Bronchial epithelial cell (primary cell): ENCODE data around the gene EEF1A2. TPM values are rescaled to one million over a fixed set of nuclear protein-coding genes. Genes with fewer than 3 reads are reported as not detected.

Source experiments
- DNase-seq: peaks from one replicate; pipeline ENCODE4 v3.0.0-alpha.2; 2010; ENCODE audit warnings: low read depth
- FAIRE-seq: peaks from 2 replicates; lab custom pipeline; 2011; peaks lifted over from hg19 to GRCh38; lab: Jason Lieb, UNC
- H3K27me3 ChIP-seq: 2 replicates; pipeline ENCODE4 v1.5.1; 2011; ENCODE audit warnings: low read length; ENCODE audit not compliant: control insufficient read depth, insufficient read depth
- H3K36me3 ChIP-seq: 2 replicates; pipeline ENCODE4 v1.5.1; 2011; ENCODE audit warnings: low read length; ENCODE audit not compliant: control insufficient read depth, insufficient read depth
- H3K4me3 ChIP-seq: 2 replicates; pipeline ENCODE4 v1.5.1; 2011; ENCODE audit warnings: mild to moderate bottlenecking, low read depth, low read length, control low read depth
- total RNA-seq: library from RNA; depleted of rRNA; stranded (reverse); fragments of >200 nt; gene quantifications from 2 replicates; pipeline ENCODE4 v1.2.1, GENCODE V29; 2014
- TF ChIP-seq, protein P1 (sequence below): IDR thresholded peaks from 2 replicates; pipeline ENCODE4 v1.5.1; 2011; ENCODE audit warnings: mild to moderate bottlenecking, moderate library complexity, low read length, control low read depth, inconsistent platforms; ENCODE audit not compliant: insufficient read depth, severe bottlenecking

Gene EEF1A2
- total RNA-seq, 1 donor from 2014 or later, result 1.1 TPM

DNA sequence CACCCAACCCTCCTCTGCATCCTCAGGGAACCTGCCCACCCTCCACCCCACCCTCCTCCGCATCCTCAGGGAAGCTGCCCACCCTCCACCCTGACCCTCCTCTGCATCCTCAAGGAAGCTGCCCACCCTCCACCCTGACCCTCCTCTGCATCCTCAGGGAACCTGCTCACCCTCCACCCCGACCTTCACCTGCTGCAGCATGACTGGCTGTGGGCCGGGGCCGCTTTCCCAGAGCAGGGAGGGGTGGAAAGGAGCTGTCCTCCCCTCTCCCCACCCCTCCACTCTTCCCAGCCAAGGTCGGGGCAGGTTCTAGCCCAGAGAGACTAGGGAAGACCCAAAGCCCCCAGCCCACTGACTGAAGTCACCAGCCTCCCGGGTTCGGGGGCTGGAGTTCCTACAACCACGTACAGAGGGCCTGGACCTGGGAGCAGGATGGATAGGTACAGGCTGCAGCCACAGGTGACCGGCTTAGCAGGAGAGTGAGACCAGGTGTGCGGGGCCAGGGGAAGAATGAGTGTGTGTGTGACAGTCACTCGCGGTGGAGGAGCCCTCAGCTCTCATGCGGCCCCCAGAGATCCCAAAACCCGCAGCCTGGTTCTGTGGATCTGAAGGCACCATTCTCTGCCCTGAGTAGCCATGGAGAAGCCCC lies 11.6 kb downstream of the EEF1A2 start:
- FAIRE-seq (no peak), DNase-seq (no peak)
- H3K4me3 ChIP-seq, result no peak overlapping the region
- peaks cover 2% of the 10 kb centered on the region for H3K27me3 ChIP-seq
- TF ChIP-seq, protein P1, sequence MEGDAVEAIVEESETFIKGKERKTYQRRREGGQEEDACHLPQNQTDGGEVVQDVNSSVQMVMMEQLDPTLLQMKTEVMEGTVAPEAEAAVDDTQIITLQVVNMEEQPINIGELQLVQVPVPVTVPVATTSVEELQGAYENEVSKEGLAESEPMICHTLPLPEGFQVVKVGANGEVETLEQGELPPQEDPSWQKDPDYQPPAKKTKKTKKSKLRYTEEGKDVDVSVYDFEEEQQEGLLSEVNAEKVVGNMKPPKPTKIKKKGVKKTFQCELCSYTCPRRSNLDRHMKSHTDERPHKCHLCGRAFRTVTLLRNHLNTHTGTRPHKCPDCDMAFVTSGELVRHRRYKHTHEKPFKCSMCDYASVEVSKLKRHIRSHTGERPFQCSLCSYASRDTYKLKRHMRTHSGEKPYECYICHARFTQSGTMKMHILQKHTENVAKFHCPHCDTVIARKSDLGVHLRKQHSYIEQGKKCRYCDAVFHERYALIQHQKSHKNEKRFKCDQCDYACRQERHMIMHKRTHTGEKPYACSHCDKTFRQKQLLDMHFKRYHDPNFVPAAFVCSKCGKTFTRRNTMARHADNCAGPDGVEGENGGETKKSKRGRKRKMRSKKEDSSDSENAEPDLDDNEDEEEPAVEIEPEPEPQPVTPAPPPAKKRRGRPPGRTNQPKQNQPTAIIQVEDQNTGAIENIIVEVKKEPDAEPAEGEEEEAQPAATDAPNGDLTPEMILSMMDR, result no peak
- no peaks in the 10 kb centered on the region for H3K36me3 ChIP-seq

DNA sequence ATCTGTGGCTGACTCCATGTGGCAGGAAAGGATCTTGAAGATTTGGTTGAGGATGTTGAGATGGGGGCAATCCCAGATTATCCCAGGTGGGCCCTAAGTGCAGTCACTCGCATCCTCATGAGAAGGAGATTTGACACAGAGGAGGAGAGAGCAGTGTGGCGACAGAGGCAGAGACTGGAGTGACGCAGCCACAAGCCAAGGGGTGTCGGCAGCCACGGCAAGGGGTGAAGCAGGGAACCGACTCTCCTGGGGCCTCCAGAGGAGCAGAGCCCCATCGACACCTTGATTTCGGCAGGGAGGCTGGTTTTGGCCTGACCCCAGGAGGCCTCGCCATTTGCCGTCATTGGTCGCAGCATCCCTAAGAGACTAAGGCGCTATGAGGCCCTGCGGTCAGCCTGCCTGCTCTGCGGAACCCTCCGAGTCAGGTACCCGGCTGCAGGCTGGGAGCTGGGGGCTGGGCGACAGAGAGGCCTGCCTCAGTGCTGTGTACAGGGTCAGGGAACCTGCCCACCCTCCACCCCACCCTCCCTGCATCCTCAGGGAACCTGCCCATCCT lies 12.5 kb downstream of the EEF1A2 start:
- TF ChIP-seq, protein P1, result no peak
- Histone ChIP-seq H3K4me3 (no peak overlapping the region), H3K27me3 (peaks cover 2% of the 10 kb centered on the region), H3K36me3 (no peaks in the 10 kb centered on the region)
- DNase-seq (no peak), FAIRE-seq (no peak)

DNA sequence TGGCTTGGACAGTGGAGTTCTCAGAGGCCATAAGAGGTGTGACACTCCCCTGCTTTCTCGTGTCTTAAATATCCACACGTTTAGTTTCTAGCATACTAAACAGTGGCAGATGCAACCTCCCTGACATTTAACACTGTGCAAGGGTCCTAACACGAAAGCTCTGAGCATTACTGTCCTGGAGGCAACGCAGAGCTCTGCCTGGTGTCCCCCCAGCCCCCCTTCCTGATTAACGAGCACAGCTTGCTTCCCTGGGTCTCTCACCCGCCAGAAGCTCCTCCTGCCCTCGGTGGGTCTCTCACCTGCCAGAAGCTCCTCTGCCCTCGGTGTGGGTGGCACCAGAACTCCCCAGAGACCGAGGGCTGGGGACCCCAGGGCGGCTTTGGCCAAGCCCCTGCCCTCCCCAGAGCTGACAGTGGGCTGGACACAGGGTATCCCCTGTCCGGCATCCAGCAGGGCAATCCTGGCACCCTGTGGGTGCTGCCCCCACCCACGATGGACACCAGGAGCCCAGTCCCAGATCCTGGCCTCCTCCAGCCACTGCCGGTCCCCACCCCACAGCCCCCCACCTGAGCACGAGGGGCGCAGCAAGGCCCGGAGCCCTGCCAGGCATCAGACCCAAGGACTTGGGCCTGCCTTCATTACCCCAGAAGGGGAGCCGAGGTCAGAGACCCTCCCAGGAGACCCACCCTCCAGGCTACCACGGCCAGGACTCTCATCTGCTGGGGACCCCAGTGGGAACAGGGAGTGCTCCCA lies 14.1 kb downstream of the EEF1A2 start:
- H3K36me3 ChIP-seq, result no peaks in the 10 kb centered on the region
- DNase-seq (no peak), FAIRE-seq (no peak)
- no peak overlapping the region for H3K4me3 ChIP-seq
- TF ChIP-seq, protein P1, result no peak
- H3K27me3 ChIP-seq, result peaks cover 2% of the 10 kb centered on the region

DNA sequence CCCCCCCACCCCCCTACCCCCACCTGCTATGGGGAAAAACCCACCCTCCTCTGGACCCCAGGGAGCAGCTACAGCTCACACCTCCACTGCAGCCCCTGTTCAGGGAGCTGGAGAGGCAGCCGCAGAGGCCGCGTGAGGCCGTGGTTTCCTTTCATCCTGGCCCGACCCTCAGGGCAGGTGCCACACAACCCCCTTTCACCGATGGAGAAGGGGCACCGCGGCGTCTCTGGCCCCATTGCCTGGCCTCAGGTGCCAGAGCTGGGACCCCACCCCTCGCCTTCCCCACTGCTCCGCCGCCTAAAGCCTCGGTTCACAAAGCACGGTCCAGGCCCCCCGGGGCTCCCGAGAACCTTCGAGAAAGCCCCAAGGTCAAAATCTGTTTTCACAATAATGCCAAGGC lies 14.6 kb downstream of the EEF1A2 start:
- Histone ChIP-seq H3K36me3 (no peaks in the 10 kb centered on the region), H3K27me3 (peaks cover 2% of the 10 kb centered on the region), H3K4me3 (no peak overlapping the region)
- FAIRE-seq (no peak), DNase-seq (no peak)
- TF ChIP-seq, protein P1, result no peak

DNA sequence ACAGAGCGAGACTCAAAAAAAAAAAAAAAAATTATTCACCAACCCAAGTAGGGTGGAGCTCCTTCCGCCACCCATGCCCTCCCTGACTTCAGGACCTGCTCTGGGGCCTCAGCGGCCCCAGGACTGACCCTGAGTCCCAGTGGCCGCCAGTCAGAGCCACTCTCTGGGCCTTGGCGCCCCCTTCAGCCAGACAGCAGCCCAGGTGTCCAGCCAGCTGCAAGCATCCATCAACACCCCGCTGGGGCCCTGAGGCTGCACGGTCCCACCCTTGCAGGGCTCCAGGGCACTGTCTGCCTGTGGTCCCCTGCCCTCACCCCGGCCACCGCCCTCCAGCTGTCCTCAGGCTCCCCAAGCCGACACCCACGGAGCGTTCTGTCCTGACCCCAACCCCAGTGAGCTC lies 15.0 kb downstream of the EEF1A2 start:
- Histone ChIP-seq H3K27me3 (peaks cover 2% of the 10 kb centered on the region), H3K4me3 (no peak overlapping the region), H3K36me3 (no peaks in the 10 kb centered on the region)
- TF ChIP-seq, protein P1, result no peak
- no peak for DNase-seq
- FAIRE-seq, result no peak
